NCI-H2171 treated with DMSO at 0.1 percent for 48 hours (cell line): Measurements from ENCODE around the gene ADAMTS6.
"Not testable (repeated sequence)": the region's sequence is repeated elsewhere in the genome, so short reads cannot be mapped to it uniquely, and the experiment has no call there.

Experiments used
- DNase-seq: peaks from one replicate; lab custom pipeline; 2025; lab: John Stamatoyannopoulos, UW

ADAMTS6 gene

GRCh38 chr5:65194871-65195270 is 286.8 kb downstream of the ADAMTS6 start:
- DNase-seq, result no peak

- no peak for DNase-seq
Measured at GRCh38 chr5:65192331-65192730, 289.4 kb downstream of the ADAMTS6 start.

GRCh38 chr5:65191554-65192135 is 290.1 kb downstream of the ADAMTS6 start:
- no peak for DNase-seq

GRCh38 chr5:65190328-65191053 is 291.2 kb downstream of the ADAMTS6 start:
- no peak for DNase-seq

- DNase-seq, result no peak
Measured at GRCh38 chr5:65186646-65187227, 295.0 kb downstream of the ADAMTS6 start.

GRCh38 chr5:65185468-65185867 is 296.3 kb downstream of the ADAMTS6 start:
- no peak for DNase-seq

GRCh38 chr5:65184780-65185179 is 296.9 kb downstream of the ADAMTS6 start:
- DNase-seq, result no peak

- not testable (repeated sequence) for DNase-seq
Measured at GRCh38 chr5:65174231-65174630, 307.5 kb downstream of the ADAMTS6 start.

GRCh38 chr5:65173130-65173525 is 308.6 kb downstream of the ADAMTS6 start:
- no peak for DNase-seq

- no peak for DNase-seq
Measured at GRCh38 chr5:65172486-65173129, 309.1 kb downstream of the ADAMTS6 start.

- DNase-seq, result no peak
Measured at GRCh38 chr5:65171645-65172044, 310.1 kb downstream of the ADAMTS6 start.

- DNase-seq, result no peak
Measured at GRCh38 chr5:65163698-65164097, 318.0 kb downstream of the ADAMTS6 start.

GRCh38 chr5:65161655-65162054 is 320.1 kb downstream of the ADAMTS6 start:
- DNase-seq, result no peak

GRCh38 chr5:65157906-65158603 is 323.7 kb downstream of the ADAMTS6 start:
- DNase-seq, result no peak

GRCh38 chr5:65156933-65157332 is 324.8 kb downstream of the ADAMTS6 start:
- DNase-seq, result no peak

GRCh38 chr5:65152131-65152530 is 329.6 kb downstream of the ADAMTS6 start:
- DNase-seq, result no peak

- no peak for DNase-seq
Measured at GRCh38 chr5:65151614-65152013, 330.1 kb downstream of the ADAMTS6 start.

- no peak for DNase-seq
Measured at GRCh38 chr5:65150599-65151304, 331.0 kb downstream of the ADAMTS6 start.

GRCh38 chr5:65149827-65150226 is 331.9 kb downstream of the ADAMTS6 start:
- no peak for DNase-seq

GRCh38 chr5:65144136-65144871 is 337.4 kb downstream of the ADAMTS6 start:
- DNase-seq, result no peak

GRCh38 chr5:65142511-65143011 is 339.2 kb downstream of the ADAMTS6 start:
- peak; percentile 46 for DNase-seq
